SK-N-SH (cell line): ENCODE results near the gene MAPK9.

Experiments used
- CTCF ChIP-seq: fragments of 200-600 bp; sonication (generic); IDR thresholded peaks from 2 replicates; pipeline ENCODE4 v1.6.1; 2017; ENCODE audit warnings: antibody characterized with exemption, mild to moderate bottlenecking, moderate library complexity
- GATA2 ChIP-seq: sonication (generic); formaldehyde crosslinking; IDR thresholded peaks from 2 replicates; pipeline ENCODE4 v1.5.0; 2020; ENCODE audit warnings: mild to moderate bottlenecking, missing genetic modification reagents
- SIN3A ChIP-seq: IDR thresholded peaks from 2 replicates; pipeline ENCODE4 v1.6.1; 2012; ENCODE audit warnings: low read depth, mild to moderate bottlenecking, low read length, moderate library complexity, borderline replicate concordance
- TCF12 ChIP-seq: IDR thresholded peaks from 2 replicates; pipeline ENCODE4 v1.4.0; 2012
- TEAD4 ChIP-seq: IDR thresholded peaks from 2 replicates; pipeline ENCODE4 v1.4.0; 2012; ENCODE audit warnings: mild to moderate bottlenecking, borderline replicate concordance; ENCODE audit not compliant: insufficient read depth

GRCh38 chr5:180329606-180330269 lies 37.9 kb upstream of the MAPK9 start:
- TF ChIP-seq TEAD4 (no peak), TCF12 (no peak), GATA2 (CRISPR knock-in tag) (no peak), CTCF (no peak), SIN3A (no peak)
